ENCODE measurements around the gene ZNF324.
"Not testable (repeated sequence)": the region's sequence is repeated elsewhere in the genome, so short reads cannot be mapped to it uniquely, and the experiment has no call there.

The ZNF324 gene

GRCh38 chr19:58499021-58499927, 32.4 kb downstream of the ZNF324 start:
- TF ChIP-seq CTCF (conservative IDR thresholded peaks at IDR 0.05), result no peak
- TF ChIP-seq ZFX (IDR thresholded peaks at IDR 0.05), result no peak
- peak overlapping the region; percentile 90 for H3K27ac ChIP-seq

DNA sequence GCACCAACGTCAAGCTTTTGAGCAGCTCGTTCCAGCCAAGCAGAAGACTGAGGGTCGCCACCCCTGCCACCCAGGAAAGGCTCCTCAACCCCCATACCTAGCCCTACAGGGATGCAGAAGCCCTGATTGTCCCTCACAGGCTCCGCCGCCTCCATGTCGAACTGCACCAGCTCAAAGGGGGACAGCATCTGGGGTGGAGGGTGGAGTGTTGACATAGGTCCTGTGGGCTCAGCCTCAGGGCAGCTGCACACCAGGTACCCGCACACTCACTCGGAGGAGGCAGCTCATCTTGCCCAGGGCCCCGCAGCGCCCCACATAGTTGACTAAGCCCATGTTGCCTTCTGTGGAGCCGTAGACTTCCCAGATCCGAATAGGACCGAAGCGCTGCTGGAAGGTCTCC, 33.4 kb downstream of the ZNF324 start:
- peak overlapping the region; percentile 90 for H3K27ac ChIP-seq

DNA sequence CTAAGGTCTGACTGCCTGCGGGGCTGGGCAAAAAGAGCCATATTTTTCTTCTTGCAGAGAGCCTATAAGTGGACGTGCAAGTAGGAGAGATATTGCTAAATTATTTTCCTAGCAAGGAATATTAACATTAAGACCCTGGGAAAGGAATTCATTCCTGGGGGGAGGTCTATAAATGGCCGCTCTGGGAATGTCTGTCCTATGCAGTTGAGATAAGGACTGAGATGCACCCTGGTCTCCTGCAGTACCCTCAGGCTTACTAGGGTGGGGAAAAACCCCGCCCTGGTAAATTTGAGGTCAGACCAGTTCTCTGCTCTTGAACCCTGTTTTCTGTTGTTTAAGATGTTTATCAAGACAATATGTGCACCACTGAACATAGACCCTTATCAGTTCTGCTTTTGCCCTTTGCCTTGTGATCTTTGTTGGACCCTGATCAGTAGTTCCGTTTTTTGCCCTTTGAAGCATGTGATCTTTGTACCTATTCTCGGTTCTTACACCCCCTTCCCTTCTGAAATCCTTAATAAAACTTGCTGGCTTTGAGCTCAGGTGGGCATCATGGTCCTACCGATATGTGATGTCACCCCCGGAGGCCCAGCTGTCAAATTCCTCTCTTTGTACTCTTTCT, 40.8 kb downstream of the ZNF324 start:
- not testable (repeated sequence) for H3K27ac ChIP-seq

More for the DNA sequence above, 33.4 kb downstream of the ZNF324 start:
- no peak for TF ChIP-seq ZFX (IDR thresholded peaks at IDR 0.05)
- no peak for TF ChIP-seq CTCF (conservative IDR thresholded peaks at IDR 0.05)

DNA sequence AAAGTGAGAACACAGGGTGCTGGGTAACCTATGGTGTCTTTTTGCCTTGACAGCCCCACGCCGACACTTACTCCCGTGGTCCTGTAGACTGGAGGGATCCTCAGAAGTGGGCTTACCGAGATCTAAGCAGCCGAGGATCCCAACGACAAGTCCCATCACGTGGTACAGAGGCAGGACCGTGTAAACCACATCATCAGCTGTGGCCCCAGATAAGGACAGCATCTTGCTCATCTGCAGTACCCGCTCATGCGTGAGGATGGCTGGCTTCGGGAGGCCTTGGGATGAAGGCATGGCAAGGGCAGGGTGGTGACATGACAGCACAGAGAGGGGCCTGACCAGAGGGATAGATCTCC, 42.8 kb downstream of the ZNF324 start:
- H3K27ac ChIP-seq, result no peak overlapping the region
- no peak for TF ChIP-seq CTCF (conservative IDR thresholded peaks at IDR 0.05)

GRCh38 chr19:58510084-58510862, 43.4 kb downstream of the ZNF324 start:
- no peak for TF ChIP-seq ZFX (IDR thresholded peaks at IDR 0.05)
- TF ChIP-seq CTCF (conservative IDR thresholded peaks at IDR 0.05), result no peak
- H3K27ac ChIP-seq, result no peak overlapping the region

DNA sequence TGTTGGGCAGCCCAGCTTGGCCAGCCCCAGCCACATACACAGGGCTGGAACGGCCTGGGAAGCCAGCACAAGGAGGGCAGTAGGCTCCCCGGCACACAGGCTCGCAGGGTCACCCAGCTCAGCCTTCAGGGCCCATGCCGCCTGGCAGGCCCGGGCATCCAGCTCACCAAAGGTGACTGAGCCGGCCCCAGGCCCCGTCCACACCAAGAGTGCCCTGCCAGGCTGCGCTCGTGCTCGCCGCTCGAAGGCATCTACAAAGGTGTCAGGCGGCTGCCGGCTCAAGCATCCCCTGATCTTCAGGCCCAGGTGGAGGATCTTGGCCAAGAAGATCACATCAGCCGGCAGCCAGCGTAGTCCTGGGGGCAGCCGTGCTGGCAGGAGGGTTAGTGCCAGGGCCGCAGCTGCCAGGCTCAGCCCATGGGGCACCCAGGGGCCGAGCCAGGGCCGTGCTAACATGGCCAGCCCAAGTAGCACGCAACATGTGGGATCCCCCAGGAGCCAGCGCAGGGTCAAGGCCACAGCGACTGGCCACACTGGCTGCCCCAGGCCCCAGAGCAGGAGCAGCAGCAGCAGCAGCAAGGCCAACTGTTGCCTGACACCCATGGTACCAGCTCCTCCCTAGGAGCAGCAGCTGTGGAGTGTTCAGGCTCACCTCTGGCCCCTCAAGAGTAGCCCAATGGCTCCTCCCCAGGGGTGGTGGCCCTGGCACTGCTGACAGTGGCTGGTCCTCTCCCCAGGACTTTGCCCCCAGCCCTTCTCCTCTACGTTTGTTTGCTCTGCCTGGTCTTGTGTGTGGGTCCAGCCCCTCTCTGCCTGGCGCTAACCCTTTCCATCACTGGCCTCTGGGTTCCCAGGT, 44.7 kb downstream of the ZNF324 start, which contains the start of gene SLC27A5:
Gene SLC27A5, minus strand, starts transcription at position 640 of the 856 bp plus-strand sequence. Its CDS starts 37 bp downstream, at position 603.
- no peak within 1 kb of the TSS; the same call in 1 of the 2 replicates for H3K27ac ChIP-seq
- TF ChIP-seq CTCF (conservative IDR thresholded peaks at IDR 0.05), result no peak
- TF ChIP-seq ZFX (IDR thresholded peaks at IDR 0.05), result no peak

- H3K27ac ChIP-seq, result peak overlapping the region; percentile 90
Measured at GRCh38 chr19:58513213-58513693, 46.4 kb downstream of the ZNF324 start.

More at GRCh38 chr19:58513213-58513693, 46.4 kb downstream of the ZNF324 start:
- TF ChIP-seq ZFX (IDR thresholded peaks at IDR 0.05) (no peak), CTCF (conservative IDR thresholded peaks at IDR 0.05) (no peak)
